ENCODE data around the gene DHRS2.
"Not testable (repeated sequence)": the region's sequence is repeated elsewhere in the genome, so short reads cannot be mapped to it uniquely, and the experiment has no call there.

DHRS2 gene

DNA sequence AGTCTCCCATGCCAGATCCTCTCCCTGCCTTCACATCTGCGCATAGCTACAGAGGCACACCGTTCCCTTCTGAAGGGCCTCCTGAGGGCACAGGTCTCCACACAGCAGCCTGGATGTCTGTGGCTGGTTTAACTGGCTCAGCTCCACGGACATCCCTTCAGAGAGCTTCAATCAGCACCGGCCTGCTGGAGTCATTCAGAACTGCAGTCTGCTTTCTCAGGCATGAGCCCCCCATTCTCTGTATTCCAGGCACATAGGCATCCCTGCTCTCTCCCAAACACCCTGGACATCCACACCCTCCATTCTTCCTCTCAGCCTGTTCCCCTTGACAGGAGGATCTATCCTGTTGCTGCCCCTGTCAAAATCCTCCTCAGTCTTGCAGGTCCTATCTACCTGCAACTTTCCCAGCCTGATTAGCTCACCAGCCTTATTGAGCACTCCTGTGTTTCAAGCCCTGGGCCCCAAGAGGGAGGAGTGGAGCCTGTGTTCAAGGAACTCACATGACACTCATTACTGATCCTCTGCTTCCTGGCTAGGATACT, 2.9 kb upstream of the DHRS2 start:
- H3K4me3 Mint-ChIP-seq = no peak overlapping the region
- H3K9me3 Mint-ChIP-seq = peaks cover 4% of the 10 kb centered on the region
- peak overlapping the region; percentile 74 to 93 (median 92) for H3K27ac Mint-ChIP-seq
- no peaks in the 10 kb centered on the region for H3K27me3 Mint-ChIP-seq (ENCODE audit: low read depth)
- peaks cover 46% of the 10 kb centered on the region for H3K4me1 Mint-ChIP-seq
- H3K36me3 Mint-ChIP-seq (ENCODE audit: low read depth) = no peaks in the 10 kb centered on the region
- TF ChIP-seq, protein P1, sequence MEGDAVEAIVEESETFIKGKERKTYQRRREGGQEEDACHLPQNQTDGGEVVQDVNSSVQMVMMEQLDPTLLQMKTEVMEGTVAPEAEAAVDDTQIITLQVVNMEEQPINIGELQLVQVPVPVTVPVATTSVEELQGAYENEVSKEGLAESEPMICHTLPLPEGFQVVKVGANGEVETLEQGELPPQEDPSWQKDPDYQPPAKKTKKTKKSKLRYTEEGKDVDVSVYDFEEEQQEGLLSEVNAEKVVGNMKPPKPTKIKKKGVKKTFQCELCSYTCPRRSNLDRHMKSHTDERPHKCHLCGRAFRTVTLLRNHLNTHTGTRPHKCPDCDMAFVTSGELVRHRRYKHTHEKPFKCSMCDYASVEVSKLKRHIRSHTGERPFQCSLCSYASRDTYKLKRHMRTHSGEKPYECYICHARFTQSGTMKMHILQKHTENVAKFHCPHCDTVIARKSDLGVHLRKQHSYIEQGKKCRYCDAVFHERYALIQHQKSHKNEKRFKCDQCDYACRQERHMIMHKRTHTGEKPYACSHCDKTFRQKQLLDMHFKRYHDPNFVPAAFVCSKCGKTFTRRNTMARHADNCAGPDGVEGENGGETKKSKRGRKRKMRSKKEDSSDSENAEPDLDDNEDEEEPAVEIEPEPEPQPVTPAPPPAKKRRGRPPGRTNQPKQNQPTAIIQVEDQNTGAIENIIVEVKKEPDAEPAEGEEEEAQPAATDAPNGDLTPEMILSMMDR (IDR thresholded peaks at IDR 0.05; ENCODE audit: unreplicated experiment in 3 of 3) = peak in 1 of 3 experiments; percentile 10

DNA sequence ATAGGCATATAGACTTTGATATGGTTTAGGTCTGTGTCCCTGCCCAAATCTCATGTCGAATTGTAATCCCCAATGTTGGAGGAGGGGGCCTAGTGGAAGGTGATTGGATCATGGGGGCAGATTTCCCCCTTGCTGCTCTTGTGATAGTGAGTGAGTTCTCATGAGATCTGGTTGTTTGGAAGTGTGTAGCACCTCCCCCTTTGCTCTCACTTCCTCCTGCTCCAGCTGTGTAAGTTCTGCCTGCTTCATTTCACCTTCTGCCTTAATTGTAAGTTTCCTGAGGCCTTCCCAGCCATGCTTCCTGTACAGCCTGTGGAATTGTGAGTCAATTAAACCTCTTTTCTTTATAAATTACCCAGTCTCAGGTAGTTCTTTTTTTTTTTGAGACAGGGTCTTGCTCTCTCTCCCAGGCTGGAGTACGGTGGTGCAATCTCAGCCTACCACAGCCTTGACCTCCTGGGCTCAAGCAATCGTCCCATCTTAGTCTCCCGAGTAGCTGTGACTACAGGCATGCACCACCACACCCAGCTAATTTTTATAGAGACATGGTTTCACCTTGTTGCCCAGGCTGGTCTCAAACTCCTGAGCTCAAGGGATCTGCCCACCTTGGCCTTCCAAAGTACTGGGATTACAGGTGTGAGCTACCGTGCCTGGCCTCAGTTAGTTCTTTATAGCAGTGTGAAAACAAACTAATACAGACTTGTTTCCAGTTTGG, 1.3 kb upstream of the DHRS2 start:
- peak overlapping the region in 2 of 3 experiments; percentile 71 to 78 for H3K27ac Mint-ChIP-seq
- not testable (repeated sequence) for H3K36me3 Mint-ChIP-seq (ENCODE audit: low read depth); H3K4me3 Mint-ChIP-seq; H3K9me3 Mint-ChIP-seq; H3K27me3 Mint-ChIP-seq (ENCODE audit: low read depth)
- peaks cover 42% of the 10 kb centered on the region for H3K4me1 Mint-ChIP-seq

DNA sequence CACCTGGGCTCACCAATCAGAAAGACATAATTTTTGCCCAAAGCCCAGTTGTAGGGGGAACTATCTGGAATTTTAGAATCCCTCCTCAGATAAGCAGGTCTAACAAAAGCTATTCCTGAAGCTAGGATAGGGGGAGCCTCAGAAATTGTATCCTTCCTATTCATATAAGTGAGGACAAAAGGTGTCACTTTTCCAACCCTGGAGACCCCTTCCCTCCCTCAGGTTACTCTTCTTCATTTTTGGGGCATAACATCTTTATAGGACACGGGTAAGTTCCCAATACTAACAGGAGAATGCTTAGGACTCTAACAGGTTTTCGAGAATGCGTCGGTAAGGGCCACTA, 1.1 kb downstream of the DHRS2 start:
- not testable (repeated sequence) for H3K27me3 Mint-ChIP-seq (ENCODE audit: low read depth); H3K9me3 Mint-ChIP-seq; H3K4me3 Mint-ChIP-seq; H3K36me3 Mint-ChIP-seq (ENCODE audit: low read depth)
- Mint-ChIP-seq H3K4me1 (peaks cover 22% of the 10 kb centered on the region), H3K27ac (peak overlapping the region in 2 of 3 experiments; percentile 40 to 44)

DNA sequence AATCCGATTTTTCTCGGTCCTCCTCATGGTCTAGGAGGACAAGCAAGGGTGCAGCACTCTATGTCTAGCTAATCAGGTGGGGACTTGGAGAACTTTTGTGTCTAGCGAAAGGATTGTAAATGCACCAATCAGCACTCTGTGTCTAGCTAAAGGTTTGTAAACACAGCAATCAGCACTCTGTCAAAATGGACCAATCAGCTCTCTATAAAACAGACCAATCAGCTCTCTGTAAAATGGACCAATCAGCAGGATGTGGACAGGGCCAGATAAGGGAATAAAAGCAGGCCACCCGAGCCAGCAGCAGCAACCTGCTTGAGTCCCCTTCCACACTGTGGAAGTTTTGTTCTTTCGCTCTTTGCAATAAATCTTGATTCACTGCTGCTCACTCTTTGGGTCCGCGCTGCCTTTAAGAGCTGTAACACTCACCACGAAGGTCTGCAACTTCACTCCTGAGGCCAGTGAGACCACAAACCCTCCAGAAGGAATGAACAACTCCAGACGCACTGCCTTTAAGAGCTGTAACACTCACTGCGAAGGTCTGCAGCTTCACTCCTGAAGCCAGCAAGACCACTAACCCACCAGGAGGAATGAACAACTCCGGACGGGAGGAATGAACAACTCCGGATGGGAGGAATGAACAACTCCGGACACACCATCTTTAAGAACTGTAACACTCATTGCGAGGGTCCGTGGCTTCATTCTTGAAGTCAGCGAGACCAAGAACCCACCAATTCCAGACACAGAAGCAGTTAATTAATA, 1.7 kb downstream of the DHRS2 start:
- H3K4me1 Mint-ChIP-seq = peaks cover 19% of the 10 kb centered on the region
- not testable (repeated sequence) for H3K27me3 Mint-ChIP-seq (ENCODE audit: low read depth); H3K4me3 Mint-ChIP-seq; H3K36me3 Mint-ChIP-seq (ENCODE audit: low read depth); H3K9me3 Mint-ChIP-seq
- H3K27ac Mint-ChIP-seq = peak overlapping the region in 2 of 3 experiments; percentile 40 to 44

DNA sequence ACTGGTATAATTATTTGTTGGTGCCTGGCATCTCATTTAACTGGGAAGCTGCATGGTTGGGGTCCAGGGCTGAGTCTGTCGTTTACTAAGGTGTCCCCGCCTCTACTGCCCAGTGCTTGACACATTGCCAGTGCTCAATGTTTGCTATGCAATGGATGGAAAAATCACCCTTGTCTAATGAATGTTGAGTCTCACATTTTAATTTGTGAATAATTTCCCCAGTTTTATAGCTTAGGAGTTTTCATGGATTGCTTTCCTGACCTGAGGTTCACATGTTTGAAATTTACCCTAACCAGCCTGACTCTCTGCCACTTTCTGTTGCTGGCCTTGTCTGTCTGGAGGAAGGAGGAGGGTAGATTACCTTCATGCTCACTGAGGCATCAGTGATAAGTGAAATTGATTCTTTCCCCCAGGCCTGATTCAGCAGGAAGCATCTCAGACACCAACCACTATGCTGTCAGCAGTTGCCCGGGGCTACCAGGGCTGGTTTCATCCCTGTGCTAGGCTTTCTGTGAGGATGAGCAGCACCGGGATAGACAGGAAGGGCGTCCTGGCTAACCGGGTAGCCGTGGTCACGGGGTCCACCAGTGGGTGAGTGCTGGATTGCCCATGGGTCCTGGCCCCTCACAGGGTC, 2.4 kb downstream of the DHRS2 start:
- Mint-ChIP-seq H3K27ac (peak overlapping the region in 2 of 3 experiments; percentile 35 to 40), H3K36me3 (ENCODE audit: low read depth) (no peaks in the 10 kb centered on the region), H3K4me1 (peaks cover 12% of the 10 kb centered on the region), H3K4me3 (no peak overlapping the region), H3K9me3 (peaks cover 4% of the 10 kb centered on the region), H3K27me3 (ENCODE audit: low read depth) (peaks cover 4% of the 10 kb centered on the region)
- TF ChIP-seq, protein P1 (IDR thresholded peaks at IDR 0.05; ENCODE audit: unreplicated experiment in 3 of 3) = no peak

DNA sequence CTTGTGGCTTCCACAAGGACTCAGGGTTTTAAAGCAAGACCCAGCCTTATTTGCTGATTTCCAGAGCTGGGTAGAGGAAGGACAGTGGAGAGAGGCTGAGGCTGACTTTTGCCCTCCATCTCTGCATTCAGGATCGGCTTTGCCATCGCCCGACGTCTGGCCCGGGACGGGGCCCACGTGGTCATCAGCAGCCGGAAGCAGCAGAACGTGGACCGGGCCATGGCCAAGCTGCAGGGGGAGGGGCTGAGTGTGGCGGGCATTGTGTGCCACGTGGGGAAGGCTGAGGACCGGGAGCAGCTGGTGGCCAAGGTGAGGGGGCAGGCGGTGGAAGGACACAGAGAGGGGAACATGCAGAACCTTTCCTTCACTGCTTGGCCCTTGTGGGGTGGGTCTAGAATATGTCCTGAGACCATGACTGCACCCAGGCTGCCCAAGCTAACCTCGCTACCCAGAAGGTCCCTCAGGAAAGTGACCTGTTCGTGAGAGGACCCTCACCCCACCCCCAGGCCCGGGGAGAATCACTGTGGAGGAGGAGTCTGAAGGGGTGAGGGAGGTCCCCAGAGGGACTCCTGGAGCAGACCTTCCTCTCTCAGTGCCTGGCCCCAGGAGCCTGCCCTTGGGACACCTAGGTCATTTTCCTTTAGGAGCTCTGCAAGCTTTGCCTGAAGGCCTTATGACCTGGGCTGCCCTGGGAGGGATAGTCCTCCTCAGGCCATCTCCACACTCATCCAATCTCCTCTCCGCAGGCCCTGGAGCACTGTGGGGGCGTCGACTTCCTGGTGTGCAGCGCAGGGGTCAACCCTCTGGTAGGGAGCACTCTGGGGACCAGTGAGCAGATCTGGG, 3.1 kb downstream of the DHRS2 start:
- Mint-ChIP-seq H3K4me3 (no peak overlapping the region), H3K27me3 (ENCODE audit: low read depth) (peaks cover 4% of the 10 kb centered on the region), H3K36me3 (ENCODE audit: low read depth) (no peaks in the 10 kb centered on the region), H3K4me1 (peaks cover 9% of the 10 kb centered on the region), H3K9me3 (peaks cover 4% of the 10 kb centered on the region), H3K27ac (peak overlapping the region in 2 of 3 experiments; percentile 35 to 40)
- TF ChIP-seq, protein P1 (IDR thresholded peaks at IDR 0.05; ENCODE audit: unreplicated experiment in 3 of 3) = no peak

All from nephron (organoid).